Duodenal mucosa (tissue), 2 donors: ENCODE data around the gene SUGP1.

Source experiments
- H3K27ac ChIP-seq: one replicate; pipeline ENCODE4 v1.7.0; 2013; ENCODE audit warnings: low read depth, low read length
- H3K27me3 ChIP-seq, 2 donors: one replicate each; pipeline ENCODE4 v1.7.0; 2013; ENCODE audit warnings: low read length in 2 of 2, control low read depth in 1 of 2; ENCODE audit not compliant: insufficient read depth in 2 of 2, control insufficient read depth in 1 of 2
- H3K36me3 ChIP-seq, 2 donors: one replicate each; pipeline ENCODE4 v1.7.0; 2013; ENCODE audit warnings: low read length in 2 of 2, control low read depth in 1 of 2; ENCODE audit not compliant: insufficient read depth in 2 of 2, control insufficient read depth in 1 of 2
- H3K4me1 ChIP-seq, 2 donors: one replicate each; pipeline ENCODE4 v1.7.0; 2013; ENCODE audit warnings: low read length in 2 of 2, control low read depth in 1 of 2; ENCODE audit not compliant: insufficient read depth in 2 of 2, control insufficient read depth in 1 of 2
- H3K4me3 ChIP-seq, 2 donors: one replicate each; pipeline ENCODE4 v1.7.0; 2013; ENCODE audit warnings: low read length in 2 of 2, low read depth in 1 of 2
- H3K9ac ChIP-seq, 2 donors: one replicate each; pipeline ENCODE4 v1.7.0; 2013; ENCODE audit warnings: low read length in 2 of 2, low read depth in 1 of 2
- H3K9me3 ChIP-seq, 2 donors: one replicate each; pipeline ENCODE4 v1.7.0; 2013; ENCODE audit warnings: low read length in 2 of 2, control low read depth in 1 of 2; ENCODE audit not compliant: control insufficient read depth in 1 of 2

SUGP1 gene

GRCh38 chr19:19305066-19305465 is 15.2 kb downstream of the SUGP1 start:
- Histone ChIP-seq H3K4me1 (no peaks in the 10 kb centered on the region), H3K27me3 (no peaks in the 10 kb centered on the region), H3K27ac (no peak overlapping the region), H3K4me3 (no peak overlapping the region), H3K36me3 (peaks cover 48 to 90% of the 10 kb centered on the region in 2 donors), H3K9ac (no peak overlapping the region), H3K9me3 (no peaks in the 10 kb centered on the region)

DNA sequence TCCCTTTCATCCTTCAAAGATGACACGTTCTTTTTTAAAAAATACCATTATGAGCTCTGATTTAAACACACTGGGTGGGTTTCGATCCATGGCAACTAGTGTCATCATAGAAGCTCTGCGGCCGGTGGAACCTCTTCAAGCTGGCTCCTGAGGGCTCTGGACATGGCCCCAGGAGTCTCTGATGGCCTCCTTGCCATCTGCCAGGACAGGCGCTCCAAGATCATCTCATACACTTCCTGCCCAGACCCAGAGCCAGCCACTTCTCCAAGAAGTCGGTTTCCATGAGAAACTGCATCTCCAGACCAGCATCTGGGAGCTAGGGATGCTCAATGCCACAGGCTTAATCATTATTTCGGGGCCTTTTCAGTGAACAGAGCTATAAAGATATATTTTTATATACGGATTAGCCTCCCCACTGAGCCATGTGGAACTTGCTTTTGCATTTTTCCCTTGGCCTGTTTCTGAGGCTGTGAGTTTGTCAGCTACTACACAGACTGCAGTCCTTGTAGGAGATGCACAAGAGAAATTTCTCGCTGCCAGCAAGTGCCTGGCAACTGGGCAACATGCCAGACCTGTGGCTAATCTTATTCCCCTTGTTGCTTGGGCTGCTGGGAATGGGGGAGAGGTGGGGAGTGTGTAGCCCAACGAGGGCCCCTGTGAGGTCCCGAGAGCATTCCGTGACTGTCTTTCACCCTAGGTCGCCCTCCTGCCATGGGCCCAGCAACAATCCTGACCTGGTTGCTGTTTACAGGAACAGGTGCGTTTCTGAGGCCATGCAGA is 15.9 kb downstream of the SUGP1 start:
- Histone ChIP-seq H3K4me3 (no peak overlapping the region), H3K9me3 (no peaks in the 10 kb centered on the region), H3K9ac (no peak overlapping the region), H3K27me3 (no peaks in the 10 kb centered on the region), H3K36me3 (peaks cover 45 to 86% of the 10 kb centered on the region in 2 donors), H3K27ac (no peak overlapping the region), H3K4me1 (no peaks in the 10 kb centered on the region)

GRCh38 chr19:19303411-19303810 is 16.9 kb downstream of the SUGP1 start:
- Histone ChIP-seq H3K27me3 (no peaks in the 10 kb centered on the region), H3K9ac (no peak overlapping the region), H3K36me3 (peaks cover 44 to 77% of the 10 kb centered on the region in 2 donors), H3K9me3 (no peaks in the 10 kb centered on the region), H3K27ac (no peak overlapping the region), H3K4me1 (no peaks in the 10 kb centered on the region), H3K4me3 (no peak overlapping the region)

GRCh38 chr19:19300613-19301012 is 19.7 kb downstream of the SUGP1 start:
- Histone ChIP-seq H3K4me3 (no peak overlapping the region), H3K9me3 (no peaks in the 10 kb centered on the region), H3K4me1 (no peaks in the 10 kb centered on the region), H3K9ac (no peak overlapping the region), H3K27ac (no peak overlapping the region), H3K27me3 (no peaks in the 10 kb centered on the region), H3K36me3 (peaks cover 39 to 70% of the 10 kb centered on the region in 2 donors)

- no peak overlapping the region for H3K4me3 ChIP-seq
- H3K9ac ChIP-seq, result no peak overlapping the region
- no peaks in the 10 kb centered on the region for H3K4me1 ChIP-seq
- no peaks in the 10 kb centered on the region for H3K27me3 ChIP-seq
- H3K27ac ChIP-seq, result no peak overlapping the region
- no peaks in the 10 kb centered on the region for H3K9me3 ChIP-seq
- H3K36me3 ChIP-seq, result peaks cover 28 to 65% of the 10 kb centered on the region in 2 donors
Measured at GRCh38 chr19:19297759-19298158, 22.6 kb downstream of the SUGP1 start.

DNA sequence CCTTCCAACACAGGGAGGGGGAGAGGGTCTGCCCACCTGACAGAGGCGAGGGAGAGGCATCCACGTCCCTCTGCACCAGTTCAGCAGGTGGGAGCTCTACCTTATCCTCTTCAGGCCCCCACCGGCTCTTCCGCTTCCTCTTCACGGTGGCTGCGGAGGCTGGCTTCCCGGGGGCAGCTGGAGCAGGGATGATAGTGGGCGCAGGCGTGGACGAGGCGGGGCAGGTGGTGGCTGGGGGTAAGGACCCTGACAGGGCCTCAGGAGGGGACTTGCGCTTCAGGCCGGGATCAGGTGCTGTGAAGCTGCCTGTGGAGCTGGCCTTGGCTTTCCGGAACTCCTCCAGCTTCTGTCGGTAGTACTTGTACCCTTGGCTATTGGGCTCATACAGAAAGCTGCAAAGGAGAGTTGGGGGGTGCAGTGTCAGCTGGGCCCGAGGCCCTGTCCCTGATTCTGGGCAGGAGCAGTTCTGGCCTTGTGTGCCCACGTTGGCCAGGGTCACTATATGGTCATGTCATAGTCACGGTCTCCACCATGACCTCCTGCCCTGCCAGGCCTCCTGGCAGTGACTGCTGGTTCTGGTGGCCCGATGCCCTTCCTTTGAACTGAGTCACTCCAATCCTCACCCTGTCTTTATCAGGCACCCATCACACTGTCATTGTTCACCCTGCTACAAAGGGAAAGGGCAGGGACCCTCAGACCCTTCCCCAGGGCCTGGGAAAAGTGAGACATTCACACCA is 23.2 kb downstream of the SUGP1 start:
- no peaks in the 10 kb centered on the region for H3K9me3 ChIP-seq
- peaks cover 26 to 65% of the 10 kb centered on the region in 2 donors for H3K36me3 ChIP-seq
- H3K4me1 ChIP-seq, result no peaks in the 10 kb centered on the region
- no peak overlapping the region for H3K27ac ChIP-seq
- no peak overlapping the region for H3K4me3 ChIP-seq
- H3K9ac ChIP-seq, result no peak overlapping the region
- H3K27me3 ChIP-seq, result no peaks in the 10 kb centered on the region

DNA sequence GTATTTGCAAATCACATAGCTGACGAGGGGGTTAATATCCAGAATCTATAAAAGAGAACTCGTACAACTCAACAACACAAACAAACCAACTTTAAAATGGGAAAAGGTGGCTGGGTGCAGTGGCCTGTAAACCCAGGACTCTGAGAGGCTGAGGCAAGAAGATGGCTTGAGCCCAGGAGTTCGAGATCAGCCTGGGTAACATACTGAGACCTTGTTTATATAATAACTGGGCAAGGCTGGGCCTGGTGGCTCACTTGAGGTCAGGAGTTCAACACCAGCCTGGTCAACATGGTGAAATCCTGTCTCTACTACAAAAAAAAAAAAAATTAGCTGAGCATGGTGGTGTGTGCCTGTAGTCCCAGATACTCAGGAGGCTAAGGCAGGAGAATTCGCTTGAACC is 25.4 kb downstream of the SUGP1 start:
- Histone ChIP-seq H3K36me3 (peaks cover 17 to 52% of the 10 kb centered on the region in 2 donors), H3K27me3 (no peaks in the 10 kb centered on the region), H3K27ac (no peak overlapping the region), H3K4me3 (no peak overlapping the region), H3K4me1 (no peaks in the 10 kb centered on the region), H3K9ac (no peak overlapping the region), H3K9me3 (no peaks in the 10 kb centered on the region)

GRCh38 chr19:19292607-19293006 is 27.7 kb downstream of the SUGP1 start:
- Histone ChIP-seq H3K9me3 (no peaks in the 10 kb centered on the region), H3K9ac (no peak overlapping the region), H3K4me1 (no peaks in the 10 kb centered on the region), H3K27me3 (no peaks in the 10 kb centered on the region), H3K27ac (no peak overlapping the region), H3K4me3 (no peak overlapping the region), H3K36me3 (peaks cover 14 to 65% of the 10 kb centered on the region in 2 donors)

DNA sequence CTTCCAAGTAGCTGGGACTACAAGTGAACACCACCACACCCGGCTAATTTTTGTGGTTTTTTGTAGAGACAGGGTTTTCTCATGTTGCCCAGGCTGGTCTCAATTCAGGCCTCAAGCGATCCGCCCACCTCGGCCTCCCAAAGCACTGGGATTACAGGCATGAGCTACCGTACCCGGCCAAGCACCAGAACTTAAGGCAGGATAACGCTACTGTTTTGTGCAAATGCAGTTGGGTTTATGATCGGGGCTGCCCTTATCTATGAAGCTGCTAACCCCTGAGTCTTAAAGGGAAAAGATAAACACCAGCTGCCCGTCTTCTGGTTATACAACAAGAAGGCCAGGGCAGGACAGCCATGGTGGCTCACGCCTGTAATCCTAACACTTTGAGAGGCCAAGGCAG is 34.6 kb downstream of the SUGP1 start:
- H3K36me3 ChIP-seq, result peaks cover 5 to 71% of the 10 kb centered on the region in 2 donors
- H3K9ac ChIP-seq, result no peak overlapping the region

DNA sequence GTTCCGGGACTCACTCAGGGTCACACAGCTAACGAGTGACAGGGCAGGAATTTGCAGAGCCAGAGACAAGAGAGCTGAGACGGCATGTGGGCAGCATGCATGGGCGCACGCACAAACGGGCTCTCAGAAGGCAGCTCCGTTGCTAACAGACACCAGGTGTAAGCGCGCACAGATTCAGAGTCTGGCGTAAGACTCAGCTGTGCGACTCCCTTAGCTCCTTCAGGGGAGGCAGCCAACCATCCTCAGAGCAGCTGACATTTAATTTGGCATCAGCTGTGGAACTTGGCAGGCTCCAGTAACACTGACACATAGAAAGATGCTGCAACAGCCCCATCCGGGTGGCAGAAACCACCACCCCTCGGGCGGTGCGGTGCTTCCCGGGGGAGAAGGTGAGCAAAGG is 39.7 kb downstream of the SUGP1 start:
- Histone ChIP-seq H3K4me3 (no peak overlapping the region), H3K9ac (no peak overlapping the region), H3K9me3 (no peaks in the 10 kb centered on the region), H3K27ac (no peak overlapping the region), H3K36me3 (peaks cover 19 to 79% of the 10 kb centered on the region in 2 donors), H3K27me3 (no peaks in the 10 kb centered on the region), H3K4me1 (peaks cover 2 to 3% of the 10 kb centered on the region in 2 donors)

More for the DNA sequence above, 34.6 kb downstream of the SUGP1 start:
- H3K4me3 ChIP-seq, result no peak overlapping the region
- no peaks in the 10 kb centered on the region for H3K9me3 ChIP-seq
- no peaks in the 10 kb centered on the region for H3K27me3 ChIP-seq
- no peak overlapping the region for H3K27ac ChIP-seq
- H3K4me1 ChIP-seq, result no peaks in the 10 kb centered on the region
